ENCODE measurements around the gene SLC66A1.
A peak's percentile ranks its signal among the peaks of the same experiment; 100 is the strongest.

Gene SLC66A1

DNA sequence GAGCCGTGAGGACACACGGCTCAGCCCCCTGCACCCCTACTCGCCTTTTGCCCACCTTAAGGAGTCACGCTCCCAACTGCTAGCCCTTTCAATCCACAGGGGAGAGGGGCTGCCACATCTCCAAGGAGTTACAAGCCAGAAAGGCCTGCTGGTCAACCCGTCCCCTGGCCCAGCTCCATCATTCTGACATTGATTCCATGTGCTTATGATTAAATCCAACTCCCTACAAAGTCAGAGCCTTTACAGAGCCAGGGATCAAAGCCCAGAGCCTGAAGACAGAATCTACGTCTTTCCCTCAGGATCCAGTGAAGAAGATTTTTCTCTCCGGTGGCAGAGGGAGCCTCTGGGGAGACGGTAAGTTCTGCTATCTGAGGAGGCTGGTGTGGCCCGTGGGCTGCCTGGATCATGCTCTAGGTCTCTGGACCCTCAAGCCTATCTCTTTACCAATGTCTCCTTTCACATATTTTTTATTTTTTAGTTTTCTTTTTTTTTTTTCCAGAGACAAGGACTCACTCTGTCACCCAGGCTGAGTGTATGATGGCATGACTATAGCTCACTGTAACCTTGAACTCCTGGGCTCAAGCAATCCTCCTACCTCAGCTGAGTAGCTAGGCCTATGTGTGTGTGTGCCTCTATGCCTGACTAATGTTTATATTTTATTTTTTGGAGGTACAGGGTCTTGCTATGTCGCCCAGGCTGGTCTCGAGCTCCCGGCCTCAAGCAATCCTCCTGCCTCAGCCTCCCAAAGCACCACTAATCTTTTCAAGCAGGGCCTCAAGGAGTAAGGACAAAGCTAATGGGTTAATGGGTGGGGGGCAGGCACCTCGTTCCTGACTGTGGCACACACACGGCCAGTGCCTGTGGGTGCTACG, 61.3 kb downstream of the SLC66A1 start:
- peak overlapping the region; percentile 47 for H3K9ac ChIP-seq (ENCODE audit: low read depth, low read length, poor library complexity)
- no peak overlapping the region for H3K27ac ChIP-seq (replicated peaks; ENCODE audit: low read length)
- no peak overlapping the region for H2AFZ ChIP-seq (ENCODE audit: low read length)
- DNase-seq (ENCODE audit: low spot score), result no peak
- no peak overlapping the region for H3K4me2 ChIP-seq (ENCODE audit: insufficient read depth, low read length, poor library complexity, severe bottlenecking)
- no CpG with 5 or more reads among the region's 15 CpGs for WGBS, 2 donors (ENCODE audit: extremely low coverage in 2 of 2, insufficient read length in 2 of 2, insufficient replicate concordance in 1 of 2)
- no peak overlapping the region for H2BK5ac ChIP-seq (ENCODE audit: low read length)
- peaks cover 0 to 5% of the 10 kb centered on the region in 2 donors for H3K9me3 ChIP-seq (replicated peaks in 1 of 2; ENCODE audit: control insufficient read depth in 2 of 2, insufficient read depth in 1 of 2, low read depth in 1 of 2, low read length in 2 of 2)
- H4K8ac ChIP-seq (ENCODE audit: low read depth, low read length), result no peak overlapping the region
- H3K79me1 ChIP-seq (ENCODE audit: low read depth, low read length), result peaks cover 16% of the 10 kb centered on the region
- no peak overlapping the region for H2BK120ac ChIP-seq (ENCODE audit: low read depth, low read length)
- no peak overlapping the region for H4K91ac ChIP-seq (ENCODE audit: low read depth, low read length, poor library complexity)
- H2BK12ac ChIP-seq (ENCODE audit: low read length), result no peak overlapping the region
- H2BK15ac ChIP-seq (ENCODE audit: low read length), result no peak overlapping the region
- H3K4ac ChIP-seq (ENCODE audit: low read length), result no peak overlapping the region
- H3K14ac ChIP-seq (ENCODE audit: low read length), result no peak overlapping the region
- H3K4me1 ChIP-seq (ENCODE audit: control insufficient read depth in 2 of 2, insufficient read depth in 1 of 2, low read depth in 1 of 2, low read length in 2 of 2), result peaks cover 0 to 2% of the 10 kb centered on the region in 2 donors
- peaks cover 11 to 68% of the 10 kb centered on the region in 2 donors for H3K36me3 ChIP-seq (replicated peaks in 1 of 2; ENCODE audit: control insufficient read depth in 2 of 2, insufficient read depth in 2 of 2, low read length in 2 of 2)
- no peak overlapping the region for H3K4me3 ChIP-seq (ENCODE audit: low read length in 2 of 2)
- no peak overlapping the region for H3K18ac ChIP-seq (ENCODE audit: low read length)
- H3K27me3 ChIP-seq (ENCODE audit: control insufficient read depth in 3 of 3, insufficient read depth in 3 of 3, low read depth in 1 of 3, low read length in 3 of 3), result no peaks in the 10 kb centered on the region
- H2AK5ac ChIP-seq (ENCODE audit: low read depth, low read length), result no peak overlapping the region
- H3K23ac ChIP-seq (ENCODE audit: low read depth, low read length, poor library complexity), result peak overlapping the region; percentile 2

GRCh38 chr1:19374083-19374801, 62.1 kb downstream of the SLC66A1 start:
- Histone ChIP-seq H2BK5ac (ENCODE audit: low read length) (peak overlapping the region; percentile 5), H4K8ac (ENCODE audit: low read depth, low read length) (no peak overlapping the region), H3K27ac (replicated peaks; ENCODE audit: low read length) (no peak overlapping the region), H3K4me2 (ENCODE audit: insufficient read depth, low read length, poor library complexity, severe bottlenecking) (no peak overlapping the region), H2AFZ (ENCODE audit: low read length) (no peak overlapping the region), H3K79me1 (ENCODE audit: low read depth, low read length) (peaks cover 16% of the 10 kb centered on the region), H3K9me3 (replicated peaks in 1 of 2; ENCODE audit: control insufficient read depth in 2 of 2, insufficient read depth in 1 of 2, low read depth in 1 of 2, low read length in 2 of 2) (peaks cover 0 to 5% of the 10 kb centered on the region in 2 donors), H3K36me3 (replicated peaks in 1 of 2; ENCODE audit: control insufficient read depth in 2 of 2, insufficient read depth in 2 of 2, low read length in 2 of 2) (peaks cover 12 to 73% of the 10 kb centered on the region in 2 donors), H2BK120ac (ENCODE audit: low read depth, low read length) (no peak overlapping the region), H3K18ac (ENCODE audit: low read length) (no peak overlapping the region), H3K23ac (ENCODE audit: low read depth, low read length, poor library complexity) (peak overlapping the region; percentile 40), H3K4me1 (ENCODE audit: control insufficient read depth in 2 of 2, insufficient read depth in 1 of 2, low read depth in 1 of 2, low read length in 2 of 2) (peaks cover 0 to 2% of the 10 kb centered on the region in 2 donors), H3K9ac (ENCODE audit: low read depth, low read length, poor library complexity) (no peak overlapping the region), H2BK12ac (ENCODE audit: low read length) (no peak overlapping the region), H3K14ac (ENCODE audit: low read length) (no peak overlapping the region), H4K91ac (ENCODE audit: low read depth, low read length, poor library complexity) (no peak overlapping the region), H3K4ac (ENCODE audit: low read length) (no peak overlapping the region), H2AK5ac (ENCODE audit: low read depth, low read length) (no peak overlapping the region), H2BK15ac (ENCODE audit: low read length) (no peak overlapping the region), H3K4me3 (ENCODE audit: low read length in 2 of 2) (no peak overlapping the region), H3K27me3 (ENCODE audit: control insufficient read depth in 3 of 3, insufficient read depth in 3 of 3, low read depth in 1 of 3, low read length in 3 of 3) (no peaks in the 10 kb centered on the region)
- WGBS, 2 donors (ENCODE audit: extremely low coverage in 2 of 2, insufficient read length in 2 of 2, insufficient replicate concordance in 1 of 2), result no CpG with 5 or more reads among the region's 14 CpGs
- no peak for DNase-seq (ENCODE audit: low spot score)

GRCh38 chr1:19374926-19375325, 62.8 kb downstream of the SLC66A1 start:
- H3K23ac ChIP-seq (ENCODE audit: low read depth, low read length, poor library complexity), result no peak overlapping the region
- WGBS, 2 donors (ENCODE audit: extremely low coverage in 2 of 2, insufficient read length in 2 of 2, insufficient replicate concordance in 1 of 2), result no CpG with 5 or more reads among the region's 8 CpGs
- no peak overlapping the region for H2AK5ac ChIP-seq (ENCODE audit: low read depth, low read length)
- no peak overlapping the region for H3K9ac ChIP-seq (ENCODE audit: low read depth, low read length, poor library complexity)
- H4K8ac ChIP-seq (ENCODE audit: low read depth, low read length), result no peak overlapping the region
- H3K4me2 ChIP-seq (ENCODE audit: insufficient read depth, low read length, poor library complexity, severe bottlenecking), result no peak overlapping the region
- H4K91ac ChIP-seq (ENCODE audit: low read depth, low read length, poor library complexity), result no peak overlapping the region
- no peak overlapping the region for H3K18ac ChIP-seq (ENCODE audit: low read length)
- no peak overlapping the region for H3K14ac ChIP-seq (ENCODE audit: low read length)
- H3K4ac ChIP-seq (ENCODE audit: low read length), result no peak overlapping the region
- H2BK15ac ChIP-seq (ENCODE audit: low read length), result no peak overlapping the region
- no peak overlapping the region for H3K4me3 ChIP-seq (ENCODE audit: low read length in 2 of 2)
- peaks cover 0 to 5% of the 10 kb centered on the region in 2 donors for H3K9me3 ChIP-seq (replicated peaks in 1 of 2; ENCODE audit: control insufficient read depth in 2 of 2, insufficient read depth in 1 of 2, low read depth in 1 of 2, low read length in 2 of 2)
- no peak overlapping the region for H3K27ac ChIP-seq (replicated peaks; ENCODE audit: low read length)
- H3K79me1 ChIP-seq (ENCODE audit: low read depth, low read length), result peaks cover 16% of the 10 kb centered on the region
- H3K4me1 ChIP-seq (ENCODE audit: control insufficient read depth in 2 of 2, insufficient read depth in 1 of 2, low read depth in 1 of 2, low read length in 2 of 2), result no peaks in the 10 kb centered on the region
- H2BK120ac ChIP-seq (ENCODE audit: low read depth, low read length), result no peak overlapping the region
- H3K36me3 ChIP-seq (replicated peaks in 1 of 2; ENCODE audit: control insufficient read depth in 2 of 2, insufficient read depth in 2 of 2, low read length in 2 of 2), result peaks cover 12 to 80% of the 10 kb centered on the region in 2 donors
- DNase-seq (ENCODE audit: low spot score), result no peak
- H2BK12ac ChIP-seq (ENCODE audit: low read length), result no peak overlapping the region
- H3K27me3 ChIP-seq (ENCODE audit: control insufficient read depth in 3 of 3, insufficient read depth in 3 of 3, low read depth in 1 of 3, low read length in 3 of 3), result no peaks in the 10 kb centered on the region
- H2AFZ ChIP-seq (ENCODE audit: low read length), result no peak overlapping the region
- peak overlapping the region; percentile 5 for H2BK5ac ChIP-seq (ENCODE audit: low read length)
